BJ (cell line): ENCODE data around the gene PLK1. TPM values are rescaled to one million over a fixed set of nuclear protein-coding genes. Genes with fewer than 3 reads are reported as not detected.
"Not testable (repeated sequence)": the region's sequence is repeated elsewhere in the genome, so short reads cannot be mapped to it uniquely, and the experiment has no call there.

Experiments
- CTCF ChIA-PET: fragments of 350-600 bp; formaldehyde crosslinking; extraction: SDS; loops from one replicate; lab custom pipeline; 2021; ENCODE audit warnings: antibody characterized with exemption, inconsistent platforms; lab: Yijun Ruan, JAX
- POLR2A ChIA-PET: fragments of 300-600 bp; sonication (Branson Sonifier 250); formaldehyde crosslinking; extraction: SDS; loops from one replicate; lab custom pipeline; 2021; ENCODE audit warnings: antibody characterized with exemption; lab: Charles Lee
- DNase-seq: peaks from one replicate; pipeline ENCODE4 v3.0.0-alpha.2; 2011; ENCODE audit warnings: low read depth
- H3K27me3 ChIP-seq: 2 replicates; pipeline ENCODE4 v1.6.0; 2011; ENCODE audit warnings: low read length; ENCODE audit not compliant: control insufficient read depth, insufficient read depth
- H3K36me3 ChIP-seq: 2 replicates; pipeline ENCODE4 v1.5.1; 2011; ENCODE audit warnings: low read length; ENCODE audit not compliant: control insufficient read depth, insufficient read depth
- H3K4me3 ChIP-seq: 2 replicates; pipeline ENCODE4 v1.5.1; 2011; ENCODE audit warnings: low read depth, mild to moderate bottlenecking, control low read depth, low read length
- CTCF ChIP-seq: IDR thresholded peaks from 2 replicates; pipeline ENCODE4 v1.5.1; 2011; ENCODE audit warnings: low read depth, mild to moderate bottlenecking, control low read depth, inconsistent platforms, low read length, moderate library complexity; ENCODE audit not compliant: insufficient read depth
- polyA minus RNA-seq: library from RNA; depleted of rRNA, polyadenylated mRNA; stranded (reverse); fragments of >200 nt; gene quantifications from 2 replicates; pipeline ENCODE4 v1.2.3, GENCODE V29; 2011; rRNA and poly(A)+ RNA removed
- polyA plus RNA-seq: library from polyadenylated mRNA; depleted of rRNA; stranded (reverse); fragments of >200 nt; gene quantifications from 2 replicates; pipeline ENCODE4 v1.2.3, GENCODE V29; 2011; rRNA removed

PLK1 gene
- 21.7 and 54.0 TPM in 2 replicates for polyA plus RNA-seq
- 37.3 and 57.9 TPM in 2 replicates for polyA minus RNA-seq

- peak within 1 kb of the TSS; percentile 50 for H3K4me3 ChIP-seq
- H3K27me3 ChIP-seq: no peaks in the 10 kb centered on the region
- POLR2A ChIA-PET: no interaction called here
- CTCF ChIA-PET: interaction anchor here (0.8 to 2.3 kb wide), 8 partner anchors 10 to 49 kb away, joined by 3 to 12 read pairs (median 4); no protein-coding TSS in a partner anchor
- DNase-seq: peak; percentile 35
- H3K36me3 ChIP-seq: peaks cover 8% of the 10 kb centered on the region
- peak; percentile 60 for TF ChIP-seq CTCF
Measured at GRCh38 chr16:23678430-23679273, at the start of gene PLK1. Gene PLK1 (plus strand): TSS chr16:23678889. CDS start chr16:23678933, 44 bp downstream.

- no peak for TF ChIP-seq CTCF
- ChIA-PET CTCF (interaction anchor here (1.4 kb wide), 1 partner anchor 8 kb away, joined by 3 read pairs; no protein-coding TSS in a partner anchor), POLR2A (no interaction called here)
- DNase-seq: no peak
- Histone ChIP-seq H3K4me3 (no peak overlapping the region), H3K36me3 (peaks cover 8% of the 10 kb centered on the region), H3K27me3 (no peaks in the 10 kb centered on the region)
Measured at GRCh38 chr16:23629516-23629915, 49.2 kb upstream of the PLK1 start.

- H3K4me3 ChIP-seq, POLR2A ChIA-PET, DNase-seq, H3K27me3 ChIP-seq, H3K36me3 ChIP-seq, CTCF ChIA-PET: not testable (repeated sequence)
Measured at GRCh38 chr16:23631874-23632273, 46.8 kb upstream of the PLK1 start.

- Histone ChIP-seq H3K36me3 (peaks cover 6% of the 10 kb centered on the region; the same call in 1 of the 2 replicates), H3K27me3 (no peaks in the 10 kb centered on the region), H3K4me3 (no peak overlapping the region)
- ChIA-PET POLR2A (no interaction called here), CTCF (no interaction called here)
- no peak for TF ChIP-seq CTCF
- DNase-seq: no peak
Measured at GRCh38 chr16:23634461-23635036, 44.1 kb upstream of the PLK1 start.

- TF ChIP-seq CTCF: no peak
- H3K36me3 ChIP-seq: peaks cover 3% of the 10 kb centered on the region; the same call in 1 of the 2 replicates
- CTCF ChIA-PET: no interaction called here
- DNase-seq: no peak
- no peak overlapping the region for H3K4me3 ChIP-seq
- H3K27me3 ChIP-seq: no peaks in the 10 kb centered on the region
- POLR2A ChIA-PET: no interaction called here
Measured at GRCh38 chr16:23635958-23636357, 42.7 kb upstream of the PLK1 start.
